Measurements from ENCODE around the gene PCNX1. TPM values are rescaled to one million over a fixed set of nuclear protein-coding genes. Genes with fewer than 3 reads are reported as not detected.

Gene PCNX1
- total and polyA plus RNA-seq, 2 donors (not counting 1 experiment from before 2014, with no cell fraction given) = 17.0 to 84.5 TPM

- no peak overlapping the region for H3K9ac ChIP-seq (ENCODE audit: low read length)
- WGBS (ENCODE audit: insufficient coverage) = no CpG with 5 or more reads among the region's 2 CpGs
- peaks cover 13 to 14% of the 10 kb centered on the region in 2 donors for H3K4me1 ChIP-seq (ENCODE audit: control insufficient read depth in 2 of 2, insufficient read depth in 2 of 2, low read length in 2 of 2)
- no peak overlapping the region for H3K27ac ChIP-seq (ENCODE audit: low read length in 2 of 2)
- no peak overlapping the region for H2AFZ ChIP-seq (ENCODE audit: insufficient read depth, low read depth, low read length, poor library complexity, severe bottlenecking)
- H3K4me3 ChIP-seq (ENCODE audit: control extremely low read depth in 1 of 5, extremely low read depth in 1 of 5, insufficient read depth in 1 of 5, low read depth in 2 of 5, low read length in 4 of 5) = no peak overlapping the region
- H3K36me3 ChIP-seq (replicated peaks in 1 of 2; ENCODE audit: control extremely low read depth in 1 of 2, control insufficient read depth in 1 of 2, extremely low read depth in 1 of 2, insufficient read depth in 2 of 2, low read length in 1 of 2) = no peaks in the 10 kb centered on the region
- H3K27me3 ChIP-seq (replicated peaks in 1 of 4; ENCODE audit: control extremely low read depth in 1 of 4, control insufficient read depth in 3 of 4, insufficient read depth in 4 of 4, low read length in 3 of 4) = no peaks in the 10 kb centered on the region
- peaks cover 9% of the 10 kb centered on the region for H3K27me3 Mint-ChIP-seq
- H3K9me3 Mint-ChIP-seq (ENCODE audit: insufficient read depth) = no peaks in the 10 kb centered on the region
- intact Hi-C loops (cut with micrococcal nuclease) = no loop called here
- CTCF ChIA-PET = no interaction called here
- no peaks in the 10 kb centered on the region for H3K79me2 ChIP-seq (ENCODE audit: control insufficient read depth, insufficient read depth, low read length)
- H4K20me1 ChIP-seq (ENCODE audit: control insufficient read depth, insufficient read depth, low read length, poor library complexity, severe bottlenecking) = no peaks in the 10 kb centered on the region
- H3K9me3 ChIP-seq (ENCODE audit: control extremely low read depth in 1 of 3, control insufficient read depth in 2 of 3, insufficient read depth in 1 of 3, low read length in 2 of 3) = no peaks in the 10 kb centered on the region
- DNase-seq (no peak), ATAC-seq (ENCODE audit: low read depth) (no peak)
- TF ChIP-seq EZH2 (IDR thresholded peaks at IDR 0.05; ENCODE audit: borderline replicate concordance, insufficient read depth, low read depth, low read length, poor library complexity, severe bottlenecking) (no peak), CTCF (IDR thresholded peaks at IDR 0.05) (no peak)
- POLR2A ChIA-PET = no interaction called here
- H3K4me3 Mint-ChIP-seq = no peak overlapping the region
- peaks cover 14% of the 10 kb centered on the region for H3K4me1 Mint-ChIP-seq
- H3K27ac Mint-ChIP-seq = no peak overlapping the region
- H3K4me2 ChIP-seq (replicated peaks; ENCODE audit: low read depth, low read length, poor library complexity, severe bottlenecking) = no peak overlapping the region
Measured at GRCh38 chr14:70891737-70892136, 15.5 kb upstream of the PCNX1 start.

- ChIA-PET CTCF (no interaction called here), POLR2A (no interaction called here)
- H3K27ac ChIP-seq (ENCODE audit: low read length in 2 of 2) = no peak overlapping the region
- no peaks in the 10 kb centered on the region for H4K20me1 ChIP-seq (ENCODE audit: control insufficient read depth, insufficient read depth, low read length, poor library complexity, severe bottlenecking)
- no peak overlapping the region for H3K4me3 ChIP-seq (ENCODE audit: control extremely low read depth in 1 of 5, extremely low read depth in 1 of 5, insufficient read depth in 1 of 5, low read depth in 2 of 5, low read length in 4 of 5)
- no peaks in the 10 kb centered on the region for H3K9me3 ChIP-seq (ENCODE audit: control extremely low read depth in 1 of 3, control insufficient read depth in 2 of 3, insufficient read depth in 1 of 3, low read length in 2 of 3)
- no peaks in the 10 kb centered on the region for H3K36me3 ChIP-seq (replicated peaks in 1 of 2; ENCODE audit: control extremely low read depth in 1 of 2, control insufficient read depth in 1 of 2, extremely low read depth in 1 of 2, insufficient read depth in 2 of 2, low read length in 1 of 2)
- Mint-ChIP-seq H3K4me3 (no peak overlapping the region), H3K27me3 (peaks cover 9% of the 10 kb centered on the region), H3K9me3 (ENCODE audit: insufficient read depth) (no peaks in the 10 kb centered on the region), H3K4me1 (no peaks in the 10 kb centered on the region), H3K27ac (no peak overlapping the region)
- no peak overlapping the region for H2AFZ ChIP-seq (ENCODE audit: insufficient read depth, low read depth, low read length, poor library complexity, severe bottlenecking)
- DNase-seq = no peak
- H3K9ac ChIP-seq (ENCODE audit: low read length) = no peak overlapping the region
- TF ChIP-seq CTCF (IDR thresholded peaks at IDR 0.05) (no peak), EZH2 (IDR thresholded peaks at IDR 0.05; ENCODE audit: borderline replicate concordance, insufficient read depth, low read depth, low read length, poor library complexity, severe bottlenecking) (no peak)
- intact Hi-C loops (cut with micrococcal nuclease) = no loop called here
- H3K4me2 ChIP-seq (replicated peaks; ENCODE audit: low read depth, low read length, poor library complexity, severe bottlenecking) = no peak overlapping the region
- no peak for ATAC-seq (ENCODE audit: low read depth)
- H3K4me1 ChIP-seq (ENCODE audit: control insufficient read depth in 2 of 2, insufficient read depth in 2 of 2, low read length in 2 of 2) = no peaks in the 10 kb centered on the region
- no peaks in the 10 kb centered on the region for H3K27me3 ChIP-seq (replicated peaks in 1 of 4; ENCODE audit: control extremely low read depth in 1 of 4, control insufficient read depth in 3 of 4, insufficient read depth in 4 of 4, low read length in 3 of 4)
- H3K79me2 ChIP-seq (ENCODE audit: control insufficient read depth, insufficient read depth, low read length) = no peaks in the 10 kb centered on the region
- 74% methylated on average over 9 of the region's 13 CpGs for WGBS (ENCODE audit: insufficient coverage)
Measured at GRCh38 chr14:70893062-70893845, 14.0 kb upstream of the PCNX1 start.
